NT2/D1 (cell line): ENCODE data around the gene COX19.

Source experiments
- DNase-seq: peaks from one replicate; pipeline ENCODE4 v3.0.0-alpha.2; 2011; ENCODE audit warnings: low read depth, low spot score
- H3K27me3 ChIP-seq: 2 replicates; pipeline ENCODE4 v1.6.0; 2011; ENCODE audit warnings: mild to moderate bottlenecking; ENCODE audit not compliant: insufficient read length, insufficient read depth
- H3K36me3 ChIP-seq: 2 replicates; pipeline ENCODE4 v1.6.1; 2011; ENCODE audit warnings: mild to moderate bottlenecking, low read length, mixed read lengths; ENCODE audit not compliant: insufficient read depth, insufficient read length
- H3K4me1 ChIP-seq: 2 replicates; pipeline ENCODE4 v1.5.1; 2011; ENCODE audit not compliant: insufficient read depth, insufficient read length
- H3K4me3 ChIP-seq: 2 replicates; pipeline ENCODE4 v1.5.1; 2011; ENCODE audit warnings: low read depth; ENCODE audit not compliant: insufficient read length
- H3K9ac ChIP-seq: 2 replicates; pipeline ENCODE4 v1.6.0; 2011; ENCODE audit warnings: low read depth; ENCODE audit not compliant: insufficient read length
- H3K9me3 ChIP-seq: 2 replicates; pipeline ENCODE4 v1.5.1; 2011; ENCODE audit warnings: mild to moderate bottlenecking, low read length; ENCODE audit not compliant: insufficient read depth
- SUZ12 ChIP-seq: IDR thresholded peaks from 2 replicates; pipeline ENCODE4 v1.6.1; 2011; ENCODE audit not compliant: insufficient read length, insufficient read depth; ENCODE audit errors: extremely low read depth
- YY1 ChIP-seq: IDR thresholded peaks from 2 replicates; pipeline ENCODE4 v1.6.1; 2011; ENCODE audit not compliant: insufficient read length, insufficient read depth
- ZNF274 ChIP-seq: IDR thresholded peaks from 2 replicates; pipeline ENCODE4 v1.6.1; 2011; ENCODE audit warnings: mild to moderate bottlenecking, low read depth, low read length

The COX19 gene

DNA sequence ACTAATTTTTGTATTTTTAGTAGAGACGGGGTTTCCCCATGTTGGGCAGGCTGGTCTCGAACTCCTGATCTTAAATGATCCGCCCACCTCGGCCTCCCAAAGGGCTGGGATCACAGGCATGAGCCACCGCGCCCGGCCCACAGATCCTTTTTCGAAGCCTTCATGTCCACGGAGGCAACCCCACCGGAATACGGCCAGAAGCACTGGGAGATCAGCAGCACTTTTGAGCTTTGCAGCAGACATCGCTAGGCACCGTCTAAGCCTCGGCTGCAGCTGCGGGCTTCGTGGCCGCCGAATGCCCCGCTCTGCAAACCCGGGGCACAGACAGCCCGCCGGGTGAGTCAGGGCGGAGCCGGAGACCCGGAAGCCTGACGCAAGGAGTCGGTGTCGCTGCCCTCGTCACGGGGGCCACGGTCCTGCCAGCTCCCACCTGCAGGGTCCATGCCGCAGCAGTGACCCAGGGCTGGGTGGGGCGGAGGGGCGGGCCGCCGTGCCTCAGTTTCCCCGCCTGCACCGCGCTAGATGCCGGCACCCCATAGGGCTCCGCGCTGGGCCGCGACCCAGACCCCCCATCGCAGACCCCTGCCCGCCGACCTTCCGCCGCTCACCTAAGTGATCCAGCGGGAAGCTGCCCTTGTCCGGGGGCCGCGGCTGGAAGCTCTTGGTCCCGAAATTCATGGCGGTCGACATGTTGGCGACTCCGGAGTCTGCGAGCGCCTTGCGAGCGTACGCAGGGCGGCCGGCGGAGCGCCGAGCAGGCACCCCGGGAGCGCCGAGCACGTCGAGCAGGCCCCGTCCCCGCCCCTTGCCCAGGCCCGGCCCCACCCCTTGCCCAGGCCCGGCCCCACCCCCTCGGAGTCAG lies at the start of gene COX19:
Gene COX19, minus strand, starts transcription at position 730 of the 862 bp plus-strand sequence. Its CDS starts 40 bp downstream, at position 690.
- Histone ChIP-seq H3K4me3 (peak within 1 kb of the TSS; percentile 95), H3K4me1 (peaks cover 10% of the 10 kb centered on the region), H3K9me3 (no peaks in the 10 kb centered on the region), H3K27me3 (no peaks in the 10 kb centered on the region), H3K36me3 (peaks cover 32% of the 10 kb centered on the region), H3K9ac (peak within 1 kb of the TSS; percentile 94)
- TF ChIP-seq ZNF274 (no peak), YY1 (peak; percentile 55)
- peak; percentile 94 for DNase-seq

DNA sequence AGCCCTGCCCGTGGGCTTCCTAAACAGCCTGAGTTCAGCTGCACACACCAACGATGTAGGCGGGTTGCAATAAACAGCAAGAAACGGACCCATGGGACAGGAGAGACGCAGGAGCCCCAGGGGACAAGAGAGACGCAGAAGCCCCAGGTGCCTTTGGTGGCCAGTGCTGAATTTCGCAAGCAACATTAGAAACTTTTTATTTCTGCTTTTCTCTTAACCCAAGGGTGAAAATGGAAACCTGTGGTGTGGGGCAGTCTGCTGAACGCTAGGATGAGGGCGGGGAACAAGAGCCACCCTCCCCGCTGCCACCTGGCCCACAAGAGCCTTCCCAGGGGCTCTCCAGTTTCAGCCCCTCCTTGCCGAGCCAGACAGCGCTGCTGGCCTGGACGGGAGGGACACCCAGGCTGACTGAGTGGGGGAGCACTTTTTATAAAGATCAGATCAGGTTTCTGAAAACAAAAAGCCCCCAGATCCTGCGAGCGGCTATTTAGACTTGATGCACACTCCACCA lies 49.0 kb upstream of the COX19 start:
- DNase-seq = no peak
- peaks cover 26% of the 10 kb centered on the region for H3K4me1 ChIP-seq
- peak overlapping the region; percentile 21 for H3K9ac ChIP-seq
- TF ChIP-seq SUZ12 = no peak
- no peak for TF ChIP-seq ZNF274
- TF ChIP-seq YY1 = no peak
- no peak overlapping the region for H3K4me3 ChIP-seq
- peaks cover 5% of the 10 kb centered on the region; the same call in 1 of the 2 replicates for H3K9me3 ChIP-seq
- H3K36me3 ChIP-seq = peaks cover 67% of the 10 kb centered on the region
- H3K27me3 ChIP-seq = peaks cover 9% of the 10 kb centered on the region

DNA sequence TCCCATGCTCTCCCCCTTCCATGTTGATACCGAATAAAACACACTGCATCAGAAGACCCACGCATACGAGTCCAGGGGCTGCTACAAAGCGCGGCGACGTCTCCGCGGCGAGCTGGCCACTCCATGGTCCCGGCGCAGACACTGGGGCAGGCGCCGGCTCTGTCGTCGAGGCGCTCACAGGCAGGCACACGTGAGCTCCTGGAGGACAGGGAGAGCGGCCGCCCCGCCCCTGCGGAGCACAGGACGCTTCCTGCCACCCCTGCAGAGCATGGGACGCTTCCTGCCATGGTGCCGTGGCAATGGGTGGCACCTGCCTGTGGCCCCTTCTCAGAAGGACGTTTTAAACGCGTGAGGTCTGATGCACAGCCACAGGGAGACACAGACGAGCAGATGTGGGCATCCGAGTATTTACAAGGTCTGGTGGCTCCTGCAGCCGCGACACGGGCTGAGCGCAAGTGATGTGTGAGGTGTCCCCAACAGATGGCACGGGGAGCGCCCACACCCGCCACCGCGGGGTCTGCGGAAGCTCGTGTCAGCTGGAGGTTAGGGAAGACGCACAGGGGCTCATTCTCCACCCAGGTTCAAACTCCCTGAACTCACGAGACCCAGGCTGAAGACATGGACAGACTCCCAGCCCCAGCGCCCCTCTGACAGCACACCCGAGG lies 47.6 kb upstream of the COX19 start:
- Histone ChIP-seq H3K9me3 (peaks cover 5% of the 10 kb centered on the region; the same call in 1 of the 2 replicates), H3K4me3 (no peak overlapping the region), H3K9ac (no peak overlapping the region), H3K4me1 (peaks cover 23% of the 10 kb centered on the region), H3K36me3 (peaks cover 79% of the 10 kb centered on the region), H3K27me3 (peaks cover 9% of the 10 kb centered on the region)
- no peak for TF ChIP-seq ZNF274
- no peak for TF ChIP-seq SUZ12
- TF ChIP-seq YY1 = no peak
- DNase-seq = no peak

DNA sequence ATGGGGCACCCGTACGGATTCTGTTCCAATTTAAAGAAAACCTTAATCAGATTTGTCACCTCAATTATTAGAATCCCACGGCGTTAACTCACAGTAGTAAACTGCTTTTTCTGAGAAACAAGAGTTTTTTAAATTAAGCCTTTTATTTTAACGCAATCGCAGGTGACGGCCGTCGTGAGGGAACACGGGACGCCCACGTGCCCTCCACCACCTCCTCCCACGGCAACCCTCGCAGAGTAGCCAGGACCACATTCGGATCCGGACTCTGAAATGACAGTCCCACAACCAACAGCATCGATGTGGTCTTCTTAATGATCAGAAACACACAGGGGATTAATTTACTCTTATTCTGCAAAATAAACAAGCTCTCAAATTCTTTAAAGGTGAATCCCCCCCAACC lies 47.0 kb upstream of the COX19 start:
- peaks cover 7% of the 10 kb centered on the region for H3K27me3 ChIP-seq
- no peak for DNase-seq
- H3K4me3 ChIP-seq = no peak overlapping the region
- H3K36me3 ChIP-seq = peaks cover 82% of the 10 kb centered on the region
- H3K9me3 ChIP-seq = peaks cover 5% of the 10 kb centered on the region; the same call in 1 of the 2 replicates
- peaks cover 23% of the 10 kb centered on the region for H3K4me1 ChIP-seq
- no peak overlapping the region for H3K9ac ChIP-seq
- TF ChIP-seq YY1 (no peak), SUZ12 (no peak), ZNF274 (no peak)

DNA sequence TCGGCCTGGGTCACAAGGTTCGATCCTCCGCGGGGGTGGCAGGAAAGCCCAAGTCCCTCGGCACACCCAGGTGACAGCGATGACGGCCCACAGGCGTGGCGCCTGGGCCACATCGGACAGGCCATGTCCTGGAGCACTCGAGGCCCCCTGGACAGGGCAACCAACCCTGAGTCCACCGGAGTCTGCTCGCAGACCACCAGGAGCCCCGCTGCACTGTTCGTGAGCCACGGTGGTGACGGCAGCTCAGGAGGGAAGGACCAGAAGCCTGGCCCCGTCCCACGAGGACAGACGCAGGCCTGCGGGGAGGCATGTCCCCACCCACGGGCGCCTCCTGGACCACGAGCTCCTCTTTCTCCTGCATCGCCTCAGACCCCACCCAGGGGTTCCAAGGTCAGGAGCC lies 46.6 kb upstream of the COX19 start:
- Histone ChIP-seq H3K27me3 (peaks cover 5% of the 10 kb centered on the region), H3K9ac (no peak overlapping the region), H3K36me3 (peaks cover 86% of the 10 kb centered on the region), H3K4me3 (no peak overlapping the region), H3K4me1 (peaks cover 23% of the 10 kb centered on the region), H3K9me3 (peaks cover 5% of the 10 kb centered on the region; the same call in 1 of the 2 replicates)
- no peak for TF ChIP-seq ZNF274
- no peak for TF ChIP-seq SUZ12
- no peak for TF ChIP-seq YY1
- no peak for DNase-seq

DNA sequence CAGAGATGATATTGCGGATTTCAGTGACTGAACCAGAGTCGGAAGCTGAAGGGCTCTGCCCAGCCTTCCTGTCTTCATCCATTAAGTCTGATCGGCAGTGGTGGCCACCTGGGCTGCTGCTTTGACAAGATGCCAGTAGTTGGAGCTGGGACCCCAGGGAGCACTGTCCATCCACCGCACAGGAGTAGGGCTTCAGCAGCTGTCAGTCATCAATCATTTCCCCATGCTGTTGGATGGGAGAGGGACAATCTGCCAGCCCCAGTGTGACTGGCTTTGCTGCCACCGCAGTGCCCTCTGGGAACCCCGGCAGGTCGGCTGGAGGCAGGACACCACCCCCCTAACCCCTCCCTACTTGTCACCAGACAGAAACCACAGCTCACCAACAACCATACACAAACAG lies 46.0 kb upstream of the COX19 start:
- no peak for DNase-seq
- Histone ChIP-seq H3K27me3 (no peaks in the 10 kb centered on the region), H3K9ac (no peak overlapping the region), H3K4me3 (no peak overlapping the region), H3K36me3 (peaks cover 81% of the 10 kb centered on the region), H3K4me1 (peaks cover 27% of the 10 kb centered on the region), H3K9me3 (peaks cover 5% of the 10 kb centered on the region; the same call in 1 of the 2 replicates)
- TF ChIP-seq SUZ12 = no peak
- no peak for TF ChIP-seq YY1
- no peak for TF ChIP-seq ZNF274

GRCh38 chr7:1020849-1021251 lies 45.5 kb upstream of the COX19 start:
- no peak overlapping the region for H3K9ac ChIP-seq
- peaks cover 5% of the 10 kb centered on the region; the same call in 1 of the 2 replicates for H3K9me3 ChIP-seq
- H3K27me3 ChIP-seq = no peaks in the 10 kb centered on the region
- TF ChIP-seq ZNF274 (no peak), SUZ12 (no peak), YY1 (no peak)
- peaks cover 28% of the 10 kb centered on the region for H3K4me1 ChIP-seq
- DNase-seq = no peak
- H3K4me3 ChIP-seq = no peak overlapping the region
- peaks cover 76% of the 10 kb centered on the region for H3K36me3 ChIP-seq
